ENCODE measurements around the gene EFHD2.
"Not testable (repeated sequence)": the region's sequence is repeated elsewhere in the genome, so short reads cannot be mapped to it uniquely, and the experiment has no call there.

Gene EFHD2

DNA sequence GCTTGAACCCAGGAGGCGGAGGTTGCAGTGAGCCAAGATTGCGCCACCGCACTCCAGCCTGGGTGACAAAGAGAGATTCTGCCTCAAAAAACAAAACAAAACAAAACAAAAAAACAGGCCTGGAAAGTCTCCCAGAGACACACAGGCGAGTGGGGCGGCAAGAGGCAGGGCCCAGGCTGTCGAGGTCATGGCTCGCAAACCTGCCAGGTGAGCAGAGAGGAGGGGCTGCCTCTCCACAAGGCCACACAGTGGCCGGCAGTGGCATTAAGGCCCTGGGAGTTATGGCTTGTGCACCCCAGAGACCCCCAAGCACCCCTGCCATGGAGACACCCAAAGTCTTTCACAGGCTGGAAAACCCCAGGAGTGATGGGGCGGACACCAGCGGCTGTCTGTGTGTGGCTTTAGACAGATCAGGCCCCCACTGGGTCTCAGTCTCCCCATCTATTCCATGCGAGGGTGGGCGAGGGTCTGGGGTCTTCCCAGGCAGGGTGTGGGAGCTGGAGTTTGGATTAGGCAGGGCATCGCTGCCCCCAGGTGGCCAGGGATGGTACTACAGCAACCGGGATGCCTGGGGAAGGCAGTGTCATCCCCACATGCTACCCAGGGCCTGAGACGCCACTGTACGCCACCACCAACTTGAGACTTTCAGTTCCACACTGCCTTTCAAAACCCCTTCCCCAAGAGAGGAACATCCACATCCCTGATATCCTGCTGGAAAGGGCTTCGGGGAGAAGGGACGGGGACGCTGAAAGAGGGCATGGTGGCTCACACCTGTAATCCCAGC is 21.3 kb downstream of the EFHD2 start:
- DNase-seq (ENCODE audit: low spot score) = peak; percentile 85

DNA sequence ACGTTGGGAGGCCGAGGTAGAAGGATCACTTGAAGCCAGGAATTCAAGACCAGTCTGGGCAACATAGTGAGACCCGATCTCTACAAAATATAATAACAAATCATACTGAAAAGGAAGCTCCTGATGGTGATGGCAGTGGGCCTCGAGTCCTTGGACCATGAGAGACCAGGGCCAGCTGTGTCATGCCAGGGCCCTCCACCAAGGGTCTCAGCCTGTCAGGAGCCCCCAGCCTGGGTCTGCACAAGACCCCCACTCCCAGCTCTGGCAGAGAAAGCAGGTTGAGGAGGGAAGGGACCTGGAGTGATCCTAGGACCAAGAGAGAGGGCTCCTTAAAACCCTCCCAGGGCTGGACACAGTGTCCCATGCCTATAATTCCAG is 21.9 kb downstream of the EFHD2 start:
- no peak for DNase-seq (ENCODE audit: low spot score)

GRCh38 chr1:15432324-15432723 is 22.6 kb downstream of the EFHD2 start:
- DNase-seq (ENCODE audit: low spot score) = no peak

GRCh38 chr1:15433471-15433870 is 23.8 kb downstream of the EFHD2 start:
- DNase-seq (ENCODE audit: low spot score) = no peak

DNA sequence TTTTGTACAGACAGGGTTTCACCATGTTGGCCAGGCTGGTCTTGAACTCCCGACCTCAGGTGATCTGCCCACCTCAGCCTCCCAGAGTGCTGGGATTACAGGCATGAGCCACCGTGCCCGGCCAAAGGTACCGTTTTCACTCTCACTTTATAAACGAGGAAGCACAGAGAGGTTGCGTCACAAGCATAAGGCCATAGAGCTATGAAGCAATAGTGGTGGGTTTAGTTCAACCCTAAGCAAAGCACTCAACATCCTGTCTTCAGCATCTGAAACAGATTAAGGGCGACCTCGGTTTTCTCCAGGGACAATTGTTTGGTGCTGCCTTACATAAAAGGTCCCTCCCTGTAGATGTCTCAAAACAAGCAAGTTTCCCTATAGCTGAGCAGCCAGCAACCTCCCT is 25.1 kb downstream of the EFHD2 start:
- not testable (repeated sequence) for DNase-seq (ENCODE audit: low spot score)

DNA sequence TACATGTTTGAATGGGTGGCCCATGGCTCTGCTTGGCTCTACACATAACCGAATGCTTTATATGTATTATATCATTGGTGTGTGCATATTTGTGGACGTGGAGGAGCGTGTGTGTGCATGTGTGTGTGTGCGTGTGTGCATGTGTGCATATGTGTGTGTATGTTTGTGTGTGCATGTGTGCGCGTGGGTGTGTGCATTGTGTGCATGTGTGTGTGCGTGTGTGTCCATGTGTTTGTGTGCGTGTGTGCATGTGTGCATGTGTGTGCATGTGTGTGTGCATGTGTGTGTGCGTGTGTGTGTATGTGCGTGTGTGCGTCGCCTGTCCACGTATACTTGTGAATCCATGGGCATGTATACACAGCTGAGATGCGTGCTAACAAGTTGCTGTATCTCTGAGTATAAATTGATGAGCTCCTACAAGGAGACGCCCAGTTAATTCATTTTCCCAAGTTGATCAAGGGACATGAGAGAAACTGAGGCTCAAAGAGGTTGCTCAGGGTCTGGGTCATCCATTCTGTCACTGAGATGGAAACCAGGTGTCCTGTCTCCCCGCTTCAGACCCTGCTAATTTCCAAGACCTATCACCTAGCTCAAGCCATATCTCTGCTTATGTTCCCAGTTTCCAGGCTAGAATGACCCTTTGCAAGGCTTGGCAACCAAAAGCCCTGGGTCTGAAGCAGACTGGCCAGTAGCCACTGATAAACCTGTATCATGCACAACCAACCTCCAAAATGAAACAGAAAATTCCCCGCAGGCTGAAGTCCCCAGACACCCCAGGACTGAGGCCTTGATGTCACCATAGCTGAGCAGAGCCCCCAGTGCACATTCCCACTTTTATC is 25.8 kb downstream of the EFHD2 start:
- no peak for DNase-seq (ENCODE audit: low spot score)

- DNase-seq (ENCODE audit: low spot score) = no peak
These were observed 27.3 kb downstream of the EFHD2 start for GRCh38 chr1:15436881-15437442.

DNA sequence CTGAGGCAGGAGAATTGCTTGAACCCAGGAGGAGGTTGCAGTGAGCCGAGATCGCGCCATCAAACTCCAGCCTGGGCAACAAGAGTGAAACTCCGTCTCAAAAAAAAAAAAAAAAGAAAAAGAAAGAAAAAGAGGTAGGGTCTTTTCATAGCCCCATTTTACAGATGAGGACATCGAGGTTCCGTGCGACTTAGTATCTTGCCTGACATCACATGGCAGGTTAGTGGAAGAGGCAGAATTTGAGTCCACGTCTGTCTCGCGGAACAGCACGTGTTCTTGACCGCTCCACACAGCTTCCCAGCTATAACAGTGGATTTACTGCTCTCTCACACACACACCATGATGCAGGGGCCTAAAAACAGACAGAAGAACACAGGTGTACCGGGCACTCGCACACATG is 29.6 kb downstream of the EFHD2 start:
- DNase-seq (ENCODE audit: low spot score) = no peak

DNA sequence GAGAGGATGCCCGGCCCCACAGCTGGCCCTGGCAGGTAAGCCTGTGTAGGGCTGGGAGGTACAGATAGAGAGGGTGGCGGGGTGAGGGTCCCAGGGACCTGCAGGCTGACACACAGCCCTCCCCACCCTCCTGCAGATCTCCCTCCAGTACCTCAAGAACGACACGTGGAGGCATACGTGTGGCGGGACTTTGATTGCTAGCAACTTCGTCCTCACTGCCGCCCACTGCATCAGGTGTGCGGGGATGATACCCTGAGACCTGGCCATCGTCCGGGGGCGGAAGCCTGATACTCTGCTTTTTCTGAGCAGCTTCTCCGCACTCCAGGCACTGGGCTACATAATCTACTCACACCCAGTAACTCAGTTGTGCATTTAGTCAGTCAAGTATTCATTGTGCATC is 30.7 kb downstream of the EFHD2 start:
- no peak for DNase-seq (ENCODE audit: low spot score)

- no peak for DNase-seq (ENCODE audit: low spot score)
These were observed 31.6 kb downstream of the EFHD2 start for GRCh38 chr1:15441247-15441646.

- no peak for DNase-seq (ENCODE audit: low spot score)
These were observed 32.4 kb downstream of the EFHD2 start for GRCh38 chr1:15442119-15442518.

DNA sequence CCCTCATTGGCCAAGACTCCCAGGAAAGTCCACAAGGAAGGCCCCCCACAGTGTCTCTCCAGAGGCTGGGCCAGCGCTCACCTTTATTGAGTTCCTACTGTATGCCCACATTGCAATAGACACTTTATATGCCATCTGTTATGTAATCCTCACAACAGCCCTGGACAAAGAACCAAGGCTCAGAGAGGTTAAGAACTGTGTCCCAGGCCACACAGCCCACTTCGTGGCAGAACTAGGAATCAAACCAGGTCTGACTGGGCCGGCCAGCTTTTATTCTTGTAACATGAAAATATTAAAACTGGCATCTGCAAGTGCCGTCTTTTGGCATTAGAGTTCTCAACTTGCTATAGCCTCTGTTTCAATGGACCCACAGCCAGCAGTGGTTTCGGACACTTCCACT is 33.1 kb downstream of the EFHD2 start:
- no peak for DNase-seq (ENCODE audit: low spot score)

- DNase-seq (ENCODE audit: low spot score) = no peak
These were observed 33.6 kb downstream of the EFHD2 start for GRCh38 chr1:15443281-15443680.

DNA sequence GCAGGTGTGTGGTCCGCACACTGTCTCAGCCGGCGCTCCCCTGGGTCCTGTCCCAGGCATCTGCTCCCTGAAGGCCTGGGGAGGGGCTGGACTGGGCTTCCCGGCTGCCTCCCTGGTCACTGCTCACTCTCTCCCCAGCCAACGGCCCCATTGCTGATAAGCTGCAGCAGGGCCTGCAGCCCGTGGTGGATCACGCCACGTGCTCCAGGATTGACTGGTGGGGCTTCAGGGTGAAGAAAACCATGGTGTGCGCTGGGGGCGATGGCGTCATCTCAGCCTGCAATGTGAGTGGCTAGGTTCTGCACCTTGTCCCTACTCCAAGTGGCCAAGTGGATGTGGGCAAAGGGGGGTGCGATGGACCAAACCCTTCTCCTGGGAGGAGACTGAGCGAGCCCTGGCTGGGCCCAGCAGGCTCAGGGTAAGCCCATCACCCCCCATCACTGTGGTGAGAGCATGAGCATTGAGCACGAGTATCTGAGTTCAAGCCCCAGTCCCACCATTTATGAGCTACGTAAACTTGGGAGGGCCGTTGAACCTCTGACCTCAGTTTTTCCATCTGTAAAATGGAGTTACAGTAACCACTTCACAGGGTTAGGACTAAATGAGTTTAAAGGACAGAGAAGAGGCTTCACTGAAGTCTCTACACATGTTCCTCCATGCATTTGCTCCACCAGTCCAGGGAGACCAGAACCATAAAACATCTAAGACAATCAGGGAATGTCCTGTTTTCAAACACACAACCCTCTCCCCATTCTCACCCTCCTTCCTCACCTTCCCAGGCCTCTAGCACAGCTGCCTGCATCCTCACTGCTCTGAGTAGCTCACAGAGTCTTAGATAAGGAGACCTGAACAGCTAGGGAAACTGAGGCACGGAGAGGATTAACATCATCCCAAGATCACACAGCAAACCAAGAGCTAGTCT is 35.0 kb downstream of the EFHD2 start:
- DNase-seq (ENCODE audit: low spot score) = no peak

DNA sequence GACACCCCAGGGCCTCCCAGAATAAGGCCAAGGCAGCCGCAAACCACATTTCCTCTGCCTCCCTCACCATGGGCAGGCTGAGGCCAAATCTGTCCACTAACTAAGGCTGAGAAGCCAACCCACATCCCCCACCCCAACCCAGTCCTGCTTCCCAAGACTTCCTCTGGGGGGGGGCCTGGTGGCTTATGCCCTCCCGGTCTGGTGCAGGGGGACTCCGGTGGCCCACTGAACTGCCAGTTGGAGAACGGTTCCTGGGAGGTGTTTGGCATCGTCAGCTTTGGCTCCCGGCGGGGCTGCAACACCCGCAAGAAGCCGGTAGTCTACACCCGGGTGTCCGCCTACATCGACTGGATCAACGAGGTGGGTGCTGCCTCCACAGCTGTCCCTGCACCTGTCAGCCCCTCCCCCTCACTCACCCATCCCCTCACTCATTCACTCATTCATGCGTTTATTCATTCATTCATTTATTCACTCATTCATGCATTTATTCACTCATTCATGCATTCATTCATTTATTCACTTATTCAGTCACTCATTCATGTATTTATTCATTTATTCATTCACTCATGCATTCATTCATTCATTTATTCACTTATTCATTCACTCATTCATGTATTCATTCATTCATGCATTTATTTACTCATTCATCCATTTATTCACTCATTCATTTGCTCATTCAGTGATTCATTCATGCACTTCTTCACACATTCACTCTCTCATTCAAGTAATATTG is 35.9 kb downstream of the EFHD2 start:
- no peak for DNase-seq (ENCODE audit: low spot score)

GRCh38 chr1:15446212-15446611 is 36.5 kb downstream of the EFHD2 start:
- no peak for DNase-seq (ENCODE audit: low spot score)

- DNase-seq (ENCODE audit: low spot score) = no peak
These were observed 39.3 kb downstream of the EFHD2 start for GRCh38 chr1:15448877-15449462.

- DNase-seq (ENCODE audit: low spot score) = no peak
These were observed 39.9 kb downstream of the EFHD2 start for GRCh38 chr1:15449567-15449966.

DNA sequence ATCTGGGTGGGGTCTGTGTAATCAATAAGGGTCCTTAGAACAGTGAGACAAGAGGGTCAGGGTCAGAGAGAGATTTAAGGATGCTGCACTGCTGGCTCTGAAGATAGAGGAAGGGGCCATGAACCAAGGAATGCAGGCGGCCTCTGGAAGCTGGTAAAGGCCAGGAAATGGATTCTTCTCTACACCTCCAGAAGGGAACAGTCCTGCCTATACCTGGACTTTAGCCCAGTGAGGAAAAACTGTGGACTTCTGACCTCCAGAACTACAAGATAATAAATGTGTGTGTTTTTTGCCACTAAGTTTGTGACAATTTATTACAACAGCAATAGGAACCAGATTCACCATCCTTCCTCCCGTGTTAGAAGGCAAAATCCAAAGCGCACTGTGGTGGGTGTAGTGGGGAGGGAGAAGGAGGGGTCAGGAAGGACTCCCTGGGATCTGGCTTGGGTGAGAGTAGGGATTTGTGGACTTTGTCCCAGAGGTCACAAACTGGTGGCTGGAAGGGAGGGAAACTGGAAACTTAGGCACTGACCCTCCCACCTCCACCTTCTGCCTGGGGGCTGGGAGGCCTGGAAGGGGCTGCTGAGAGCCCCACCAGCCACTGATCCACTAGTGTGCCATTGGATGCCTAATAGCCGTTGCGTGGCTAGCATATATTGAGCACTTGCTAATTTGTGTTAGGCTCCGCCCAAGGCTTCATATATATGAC is 41.5 kb downstream of the EFHD2 start:
- DNase-seq (ENCODE audit: low spot score) = no peak

DNA sequence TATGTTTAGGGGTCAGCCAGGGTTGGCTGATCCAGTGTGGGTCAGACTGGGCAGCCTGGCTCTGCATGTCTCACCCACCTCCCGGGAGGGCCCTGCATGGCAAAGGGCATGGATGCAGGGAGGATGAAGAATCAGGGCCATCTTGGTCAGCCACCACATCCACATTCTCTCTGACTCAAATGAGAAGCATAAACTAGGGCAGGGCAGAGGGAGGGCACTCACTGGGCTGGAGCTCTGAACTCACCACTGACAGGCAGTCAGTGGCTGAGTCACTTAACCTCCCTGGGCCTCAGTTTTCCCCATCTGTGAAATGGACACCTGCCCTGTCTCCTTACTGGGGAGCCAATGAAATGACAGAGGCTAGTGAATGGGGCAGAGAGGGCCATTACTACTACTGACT is 42.5 kb downstream of the EFHD2 start:
- no peak for DNase-seq (ENCODE audit: low spot score)
